Psoas muscle (tissue), 8 donors: ENCODE data around the gene ALK. TPM values are rescaled to one million over a fixed set of nuclear protein-coding genes. Genes with fewer than 3 reads are reported as not detected.

ENCODE experiments used
- ATAC-seq, 4 donors: fragments of 200-7000 bp; cut with Tn5 transposase; one replicate each; pipeline ENCODE4 v1.9.1; 2020; ENCODE audit warnings: moderate library complexity in 3 of 4, mild to moderate bottlenecking in 2 of 4
- DNase-seq, 2 donors: peaks; one replicate each; pipeline ENCODE4 v3.0.0-alpha.2; 2020
- H3K27ac ChIP-seq: fragments of 200-600 bp; one replicate; pipeline ENCODE4 v1.8.0; 2022
- H3K27me3 ChIP-seq, 3 donors: fragments of 200-600 bp in 1 of 3; one replicate each; pipeline versions ENCODE4 v1.6.1 to v1.8.0; 2013 to 2022; ENCODE audit warnings: low read length in 2 of 3, mild to moderate bottlenecking in 2 of 3, moderate library complexity in 1 of 3; ENCODE audit not compliant: insufficient read depth in 3 of 3
- H3K36me3 ChIP-seq, 2 donors: fragments of 200-600 bp in 1 of 2; one replicate each; pipeline versions ENCODE4 v1.6.1 to v1.8.0; 2013 to 2022; ENCODE audit warnings: low read depth in 1 of 2, mild to moderate bottlenecking in 1 of 2, moderate library complexity in 1 of 2; ENCODE audit not compliant: insufficient read depth in 1 of 2
- H3K4me1 ChIP-seq: fragments of 200-600 bp; one replicate; pipeline ENCODE4 v1.8.0; 2022
- H3K4me3 ChIP-seq: fragments of 200-600 bp; one replicate; pipeline ENCODE4 v1.8.0; 2022; ENCODE audit warnings: mild to moderate bottlenecking
- H3K9me3 ChIP-seq: fragments of 200-600 bp; one replicate; pipeline ENCODE4 v1.8.0; 2022
- WGBS, 3 donors: extraction: QIAGEN DNeasy Blood & Tissue Kit; methylation state at CpG; one replicate each; pipeline versions ENCODE4 v1.1.6 to v1.1.7; 2013; 5-methylcytosine and 5-hydroxymethylcytosine counted together
- intact Hi-C, 2 donors: fragments of 100-400 bp; cut with DNase I; formaldehyde crosslinking; loops; one replicate each; pipeline versions ENCODE4 v1.11.0 to v1.14.2; 2022
- polyA plus RNA-seq, 3 donors: library from polyadenylated mRNA; stranded (reverse); fragments of 200-250 nt; gene quantifications; one replicate each; pipeline ENCODE4 v1.2.3, GENCODE V29; 2013
- total RNA-seq, 4 donors: library from RNA; stranded (reverse); fragmentation: NEBNext Ultra II Directional in 2 of 4; extraction: Animal tissue kit (Norgen Biotek cat#: 25700) in 2 of 4; gene quantifications; one replicate each; pipeline versions ENCODE4 v1.2.1 to v1.2.4, GENCODE V29; 2021 to 2023
- TF ChIP-seq, protein P1 (sequence below): fragments of 200-600 bp; IDR thresholded peaks from one replicate; pipeline ENCODE4 v1.8.0; 2022; ENCODE audit warnings: antibody characterized with exemption
- donor health status: healthy with polysubstance abuse.
- donor health status: DM: no; HTN: no; CAD: no; lungs with moderate emphysema.
- donor health status: Bipolar disorder and iron deficiency.
- donor health status: healthy.
- donor health status: DM: yes; HTN: yes; CAD: no.
- donor health status: DM: no; HTN: no; CAD: no.
- donor health status: DM: no; HTN: no; CAD: no.
- donor health status: DM: yes; HTN: yes; CAD: no.

ALK gene
- total and polyA plus RNA-seq, 7 donors: 0.03 to 0.32 (median 0.08) TPM; not detected in 2

DNA sequence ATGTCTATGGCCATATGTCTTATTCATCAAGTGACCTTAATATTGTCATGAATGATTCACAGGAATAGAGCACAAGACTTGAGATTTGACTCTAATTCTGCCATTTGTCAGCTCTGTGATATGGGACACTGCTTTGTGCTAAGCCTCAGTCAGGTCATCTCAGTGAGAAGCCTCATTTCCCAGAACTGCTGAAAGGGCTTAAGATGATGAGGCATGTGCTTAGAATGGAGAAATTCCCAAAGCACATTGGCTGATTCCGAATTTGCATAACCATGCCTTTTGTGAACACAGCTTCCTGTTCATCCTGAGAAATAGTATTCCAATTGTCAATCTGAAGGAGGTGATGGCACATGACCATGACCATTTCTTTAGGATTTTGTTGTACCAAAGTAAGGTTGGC is 218.1 kb downstream of the ALK start:
- Histone ChIP-seq H3K4me1 (no peaks in the 10 kb centered on the region), H3K36me3 (no peaks in the 10 kb centered on the region), H3K27me3 (no peaks in the 10 kb centered on the region), H3K4me3 (no peak overlapping the region), H3K9me3 (no peaks in the 10 kb centered on the region), H3K27ac (no peak overlapping the region)
- TF ChIP-seq, protein P1, sequence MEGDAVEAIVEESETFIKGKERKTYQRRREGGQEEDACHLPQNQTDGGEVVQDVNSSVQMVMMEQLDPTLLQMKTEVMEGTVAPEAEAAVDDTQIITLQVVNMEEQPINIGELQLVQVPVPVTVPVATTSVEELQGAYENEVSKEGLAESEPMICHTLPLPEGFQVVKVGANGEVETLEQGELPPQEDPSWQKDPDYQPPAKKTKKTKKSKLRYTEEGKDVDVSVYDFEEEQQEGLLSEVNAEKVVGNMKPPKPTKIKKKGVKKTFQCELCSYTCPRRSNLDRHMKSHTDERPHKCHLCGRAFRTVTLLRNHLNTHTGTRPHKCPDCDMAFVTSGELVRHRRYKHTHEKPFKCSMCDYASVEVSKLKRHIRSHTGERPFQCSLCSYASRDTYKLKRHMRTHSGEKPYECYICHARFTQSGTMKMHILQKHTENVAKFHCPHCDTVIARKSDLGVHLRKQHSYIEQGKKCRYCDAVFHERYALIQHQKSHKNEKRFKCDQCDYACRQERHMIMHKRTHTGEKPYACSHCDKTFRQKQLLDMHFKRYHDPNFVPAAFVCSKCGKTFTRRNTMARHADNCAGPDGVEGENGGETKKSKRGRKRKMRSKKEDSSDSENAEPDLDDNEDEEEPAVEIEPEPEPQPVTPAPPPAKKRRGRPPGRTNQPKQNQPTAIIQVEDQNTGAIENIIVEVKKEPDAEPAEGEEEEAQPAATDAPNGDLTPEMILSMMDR: no peak
- ATAC-seq (no peak), DNase-seq (no peak)
- intact Hi-C loops: no loop called here
- WGBS, 3 donors: 77 to 90% (median 85%) methylated on average over 1 of the region's 1 CpG

DNA sequence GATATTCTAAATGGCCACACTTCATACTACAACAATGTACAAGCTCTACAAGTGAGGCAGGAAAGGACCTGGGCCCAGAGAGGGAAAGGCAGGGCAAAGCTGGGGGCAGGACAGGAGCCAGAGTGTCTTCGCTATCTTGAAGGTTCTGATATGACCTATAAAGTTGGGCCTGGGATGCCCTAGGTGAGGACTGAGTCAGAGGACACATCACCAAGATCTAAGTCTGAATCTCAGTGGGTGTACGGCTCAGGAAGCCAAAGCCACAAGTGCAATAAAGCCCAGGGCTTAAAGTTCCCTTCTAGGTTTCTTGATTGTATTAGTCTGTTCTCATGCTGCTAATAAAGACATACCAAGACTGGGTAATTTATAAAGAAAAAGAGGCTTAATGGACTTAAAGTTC is 219.1 kb downstream of the ALK start:
- 89 to 96% (median 92%) methylated on average over 2 of the region's 2 CpGs for WGBS, 3 donors
- no peak overlapping the region for H3K4me3 ChIP-seq
- ATAC-seq (no peak), DNase-seq (no peak)
- no peak overlapping the region for H3K27ac ChIP-seq
- TF ChIP-seq, protein P1: no peak
- no peaks in the 10 kb centered on the region for H3K9me3 ChIP-seq
- H3K27me3 ChIP-seq: no peaks in the 10 kb centered on the region
- intact Hi-C loops: no loop called here
- no peaks in the 10 kb centered on the region for H3K4me1 ChIP-seq
- H3K36me3 ChIP-seq: no peaks in the 10 kb centered on the region

DNA sequence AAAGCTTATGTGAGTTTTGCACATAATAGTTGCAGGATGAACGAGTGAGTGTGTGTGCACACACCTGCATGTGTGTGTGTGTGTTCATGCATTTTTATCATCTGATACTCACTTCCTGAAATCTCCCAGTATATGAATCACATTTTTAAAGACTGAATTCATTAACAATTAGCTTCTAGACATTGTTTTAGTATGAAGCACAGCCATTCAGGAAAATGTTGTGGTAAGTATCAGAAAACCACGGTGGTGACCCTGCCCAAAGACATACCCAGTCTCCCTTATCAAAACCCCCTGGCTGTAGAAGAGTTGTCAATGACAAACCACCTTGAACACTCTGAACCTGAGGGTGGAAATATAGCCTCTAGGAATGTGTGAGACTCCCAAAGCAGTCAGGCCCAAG is 220.8 kb downstream of the ALK start:
- H3K27me3 ChIP-seq: no peaks in the 10 kb centered on the region
- ATAC-seq: no peak
- intact Hi-C loops: no loop called here
- 90 to 94% (median 93%) methylated on average over 2 of the region's 2 CpGs for WGBS, 3 donors
- no peak for DNase-seq
- no peaks in the 10 kb centered on the region for H3K4me1 ChIP-seq
- no peak overlapping the region for H3K4me3 ChIP-seq
- TF ChIP-seq, protein P1: no peak
- H3K9me3 ChIP-seq: no peaks in the 10 kb centered on the region
- H3K36me3 ChIP-seq: no peaks in the 10 kb centered on the region
- no peak overlapping the region for H3K27ac ChIP-seq

DNA sequence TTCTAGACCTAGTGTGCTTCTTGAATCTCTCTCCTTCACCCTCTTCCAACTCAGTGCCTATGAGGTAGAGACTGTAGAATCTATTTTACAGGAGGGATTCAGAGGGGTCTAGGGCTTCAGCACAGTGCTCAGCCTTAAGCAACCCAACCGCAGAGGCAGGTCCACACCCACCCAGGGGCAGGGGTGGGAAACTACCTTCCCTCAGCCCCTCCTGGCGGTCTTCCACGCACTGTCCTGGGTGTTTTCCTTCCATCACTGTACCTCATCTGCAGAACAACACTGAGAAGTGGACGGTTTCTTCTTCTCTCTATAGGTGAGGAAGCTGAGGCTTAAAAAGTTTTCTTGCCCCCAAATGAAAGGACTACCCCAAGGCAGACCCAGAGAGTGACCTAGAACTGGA is 222.3 kb downstream of the ALK start:
- Histone ChIP-seq H3K27me3 (no peaks in the 10 kb centered on the region), H3K9me3 (no peaks in the 10 kb centered on the region), H3K36me3 (no peaks in the 10 kb centered on the region), H3K27ac (no peak overlapping the region), H3K4me3 (no peak overlapping the region), H3K4me1 (no peaks in the 10 kb centered on the region)
- intact Hi-C loops: no loop called here
- WGBS, 3 donors: 66 to 84% (median 69%) methylated on average over 4 of the region's 4 CpGs
- DNase-seq (no peak), ATAC-seq (no peak)
- TF ChIP-seq, protein P1: no peak

DNA sequence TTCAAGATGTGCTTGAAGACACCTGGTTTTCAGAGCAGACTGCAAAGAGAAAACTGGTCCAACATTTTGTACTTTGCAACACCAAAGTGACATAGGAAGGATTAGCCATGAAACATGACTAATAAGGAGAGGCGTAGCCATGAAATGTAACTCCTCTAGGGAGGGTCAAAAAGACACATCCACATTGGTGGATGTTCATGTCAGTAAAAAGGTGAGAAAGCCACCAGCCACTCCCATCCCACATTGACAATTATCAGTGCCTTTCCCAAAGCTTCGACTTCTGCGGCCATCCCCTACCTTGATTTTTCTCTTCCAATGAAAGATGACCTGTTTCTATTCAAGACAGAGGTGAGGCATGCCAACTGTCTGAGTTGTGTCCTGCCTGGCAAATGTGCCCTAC is 223.2 kb downstream of the ALK start:
- DNase-seq (no peak), ATAC-seq (no peak)
- H3K36me3 ChIP-seq: no peaks in the 10 kb centered on the region
- 70 to 77% (median 76%) methylated on average over 3 of the region's 3 CpGs for WGBS, 3 donors
- H3K27ac ChIP-seq: no peak overlapping the region
- H3K27me3 ChIP-seq: no peaks in the 10 kb centered on the region
- no peaks in the 10 kb centered on the region for H3K4me1 ChIP-seq
- no peaks in the 10 kb centered on the region for H3K9me3 ChIP-seq
- TF ChIP-seq, protein P1: no peak
- H3K4me3 ChIP-seq: no peak overlapping the region
- intact Hi-C loops: no loop called here
